Liver (tissue), 9 donors: ENCODE data around the gene OR52K1. TPM values are rescaled to one million over a fixed set of nuclear protein-coding genes. Genes with fewer than 3 reads are reported as not detected.

Experiments
- DNase-seq: peaks from one replicate; pipeline ENCODE4 v3.0.0-alpha.2; 2017; ENCODE audit warnings: low spot score
- H3K27ac ChIP-seq, 2 donors: one replicate each; pipeline ENCODE4 v1.7.0; 2013; ENCODE audit warnings: inconsistent platforms in 2 of 2, low read length in 2 of 2, control low read depth in 1 of 2, low read depth in 1 of 2, mild to moderate bottlenecking in 1 of 2
- H3K27me3 ChIP-seq, 4 donors: one replicate each; pipeline versions ENCODE4 v1.6.1 to v1.7.0; 2013; ENCODE audit warnings: low read length in 3 of 4, inconsistent platforms in 1 of 4, mild to moderate bottlenecking in 1 of 4, moderate library complexity in 1 of 4; ENCODE audit not compliant: control insufficient read depth in 4 of 4, insufficient read depth in 4 of 4
- H3K36me3 ChIP-seq, 4 donors: one replicate each; pipeline versions ENCODE4 v1.6.1 to v1.7.0; 2013; ENCODE audit warnings: low read length in 3 of 4, mild to moderate bottlenecking in 3 of 4, low read depth in 1 of 4, moderate library complexity in 1 of 4; ENCODE audit not compliant: control insufficient read depth in 4 of 4, insufficient read depth in 3 of 4
- H3K4me1 ChIP-seq, 4 donors: one replicate each; pipeline versions ENCODE4 v1.6.1 to v1.7.0; 2013; ENCODE audit warnings: low read length in 3 of 4, mild to moderate bottlenecking in 3 of 4, moderate library complexity in 1 of 4; ENCODE audit not compliant: control insufficient read depth in 4 of 4, insufficient read depth in 4 of 4
- H3K4me3 ChIP-seq, 3 donors: one replicate each; pipeline versions ENCODE4 v1.6.1 to v1.7.0; 2013; ENCODE audit warnings: low read length in 3 of 3, control low read depth in 1 of 3, low read depth in 1 of 3, mild to moderate bottlenecking in 1 of 3
- H3K9ac ChIP-seq, 2 donors: one replicate each; pipeline ENCODE4 v1.7.0; 2013; ENCODE audit warnings: low read length in 2 of 2, mild to moderate bottlenecking in 2 of 2, moderate library complexity in 2 of 2, control low read depth in 1 of 2, low read depth in 1 of 2
- H3K9me3 ChIP-seq, 4 donors: one replicate each; pipeline versions ENCODE4 v1.6.1 to v1.7.0; 2013; ENCODE audit warnings: low read length in 3 of 4; ENCODE audit not compliant: control insufficient read depth in 4 of 4
- ATF3 ChIP-seq: IDR thresholded peaks from 2 replicates; pipeline ENCODE4 v1.6.1; 2016; ENCODE audit warnings: antibody characterized with exemption
- CTCF ChIP-seq: fragments of 150-350 bp; IDR thresholded peaks from 2 replicates; pipeline ENCODE4 v1.5.1; 2017; ENCODE audit warnings: improper control_type of control experiment, low read depth, low read length; ENCODE audit not compliant: missing input control
- EGR1 ChIP-seq, 2 donors: IDR thresholded peaks; 2 replicates each; pipeline ENCODE4 v1.6.1; 2016 to 2018; ENCODE audit warnings: antibody characterized with exemption in 2 of 2, low read depth in 2 of 2
- FOXA1 ChIP-seq: IDR thresholded peaks from 2 replicates; pipeline ENCODE4 v1.6.1; 2016; ENCODE audit warnings: antibody characterized with exemption
- FOXA2 ChIP-seq: IDR thresholded peaks from 2 replicates; pipeline ENCODE4 v1.6.1; 2016; ENCODE audit warnings: antibody characterized with exemption
- GABPA ChIP-seq, 2 donors: IDR thresholded peaks in 1 of 2; conservative IDR thresholded peaks in 1 of 2; 2 replicates each; pipeline ENCODE4 v1.6.1; 2016; ENCODE audit warnings: antibody characterized with exemption in 2 of 2, mild to moderate bottlenecking in 1 of 2, moderate library complexity in 1 of 2
- HNF4A ChIP-seq, 2 donors: conservative IDR thresholded peaks; 2 replicates each; pipeline ENCODE4 v1.6.1; 2016; ENCODE audit warnings: antibody characterized with exemption in 2 of 2, mild to moderate bottlenecking in 2 of 2
- HNF4G ChIP-seq: IDR thresholded peaks from 2 replicates; pipeline ENCODE4 v1.6.1; 2016; ENCODE audit warnings: antibody characterized with exemption
- JUND ChIP-seq, 2 donors: IDR thresholded peaks; 2 replicates each; pipeline ENCODE4 v1.6.1; 2016; ENCODE audit warnings: antibody characterized with exemption in 2 of 2
- NR2F2 ChIP-seq: IDR thresholded peaks from 2 replicates; pipeline ENCODE4 v1.6.1; 2016; ENCODE audit warnings: antibody characterized with exemption
- RAD21 ChIP-seq, 2 donors: IDR thresholded peaks; 2 replicates each; pipeline ENCODE4 v1.6.1; 2016; ENCODE audit warnings: antibody characterized with exemption in 2 of 2, mild to moderate bottlenecking in 2 of 2
- RXRA ChIP-seq, 2 donors: IDR thresholded peaks; 2 replicates each; pipeline ENCODE4 v1.6.1; 2017 to 2018; ENCODE audit warnings: antibody characterized with exemption in 2 of 2, mild to moderate bottlenecking in 1 of 2
- SP1 ChIP-seq: IDR thresholded peaks from 2 replicates; pipeline ENCODE4 v1.6.1; 2018; ENCODE audit warnings: antibody characterized with exemption, mild to moderate bottlenecking
- TAF1 ChIP-seq: conservative IDR thresholded peaks from 2 replicates; pipeline ENCODE4 v1.6.1; 2016; ENCODE audit warnings: antibody characterized with exemption, mild to moderate bottlenecking
- YY1 ChIP-seq: IDR thresholded peaks from 2 replicates; pipeline ENCODE4 v1.6.1; 2016; ENCODE audit warnings: antibody characterized with exemption, mild to moderate bottlenecking
- WGBS: extraction: QIAGEN DNeasy Blood & Tissue Kit; methylation state at CpG from one replicate; pipeline ENCODE4 v1.1.7; 2013; 5-methylcytosine and 5-hydroxymethylcytosine counted together
- polyA plus RNA-seq, 2 donors: library from polyadenylated mRNA; stranded (reverse) in 1 of 2; unstranded in 1 of 2; fragments of 200-250 nt in 1 of 2; fragments of >200 nt in 1 of 2; fragmentation: Nextera tagmentation in 1 of 2; extraction: Ambion mirVana in 1 of 2; gene quantifications; one replicate each; pipeline versions ENCODE4 v1.2.1 to v1.2.3, GENCODE V29; 2013 to 2015
- total RNA-seq, 2 donors: library from RNA; depleted of rRNA; stranded (reverse); fragments of >200 nt; gene quantifications; one replicate each; pipeline ENCODE4 v1.2.3, GENCODE V29; 2014
- TF ChIP-seq, protein P1 (sequence below): IDR thresholded peaks from 2 replicates; pipeline ENCODE4 v1.6.1; 2016; ENCODE audit warnings: antibody characterized with exemption, mild to moderate bottlenecking
- TF ChIP-seq, protein P2 (sequence below): IDR thresholded peaks from 2 replicates; pipeline ENCODE4 v1.6.1; 2016; ENCODE audit warnings: antibody characterized with exemption
- TF ChIP-seq, protein P3 (sequence below): IDR thresholded peaks from 2 replicates; pipeline ENCODE4 v1.6.1; 2016; ENCODE audit warnings: antibody characterized with exemption
- donor health status: healthy.
- donor health status: healthy.
- donor health status: healthy.
- donor health status: healthy.
- donor health status: healthy.

The OR52K1 gene
- total and polyA plus RNA-seq, 4 donors = under 0.01 TPM; not detected in 3

DNA sequence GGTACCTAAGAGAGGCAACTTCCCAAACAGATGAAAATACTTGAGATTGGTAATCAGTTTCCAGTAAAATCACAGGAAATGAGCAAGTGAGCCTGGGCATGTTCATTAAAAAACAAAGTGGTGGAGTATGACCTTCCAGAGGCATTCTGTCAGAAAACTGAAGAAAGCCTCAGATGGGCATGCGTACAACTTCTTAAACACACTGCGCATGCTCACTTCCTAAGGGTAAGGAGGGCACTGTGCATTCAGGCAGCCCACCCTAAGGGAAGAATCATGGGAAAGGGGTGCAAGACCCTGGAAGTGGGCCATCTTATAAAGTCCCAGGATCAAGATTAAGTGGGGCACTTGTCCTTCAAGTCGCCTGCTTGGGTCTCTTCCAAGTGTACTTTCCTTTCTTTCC lies 29.3 kb upstream of the OR52K1 start:
- TF ChIP-seq FOXA1 (no peak), SP1 (no peak), GABPA (IDR thresholded peaks at IDR 0.05 in 1 of 2, conservative IDR thresholded peaks at IDR 0.05 in 1 of 2) (no peak), JUND (IDR thresholded peaks at IDR 0.05) (no peak), FOXA2 (no peak), ATF3 (no peak), EGR1 (IDR thresholded peaks at IDR 0.05; ENCODE audit: low read depth in 2 of 2) (no peak), YY1 (no peak), HNF4G (no peak), RXRA (IDR thresholded peaks at IDR 0.05) (no peak), CTCF (no peak), NR2F2 (no peak), TAF1 (no peak), RAD21 (IDR thresholded peaks at IDR 0.05) (no peak), HNF4A (conservative IDR thresholded peaks at IDR 0.05) (no peak)
- TF ChIP-seq, protein P1, sequence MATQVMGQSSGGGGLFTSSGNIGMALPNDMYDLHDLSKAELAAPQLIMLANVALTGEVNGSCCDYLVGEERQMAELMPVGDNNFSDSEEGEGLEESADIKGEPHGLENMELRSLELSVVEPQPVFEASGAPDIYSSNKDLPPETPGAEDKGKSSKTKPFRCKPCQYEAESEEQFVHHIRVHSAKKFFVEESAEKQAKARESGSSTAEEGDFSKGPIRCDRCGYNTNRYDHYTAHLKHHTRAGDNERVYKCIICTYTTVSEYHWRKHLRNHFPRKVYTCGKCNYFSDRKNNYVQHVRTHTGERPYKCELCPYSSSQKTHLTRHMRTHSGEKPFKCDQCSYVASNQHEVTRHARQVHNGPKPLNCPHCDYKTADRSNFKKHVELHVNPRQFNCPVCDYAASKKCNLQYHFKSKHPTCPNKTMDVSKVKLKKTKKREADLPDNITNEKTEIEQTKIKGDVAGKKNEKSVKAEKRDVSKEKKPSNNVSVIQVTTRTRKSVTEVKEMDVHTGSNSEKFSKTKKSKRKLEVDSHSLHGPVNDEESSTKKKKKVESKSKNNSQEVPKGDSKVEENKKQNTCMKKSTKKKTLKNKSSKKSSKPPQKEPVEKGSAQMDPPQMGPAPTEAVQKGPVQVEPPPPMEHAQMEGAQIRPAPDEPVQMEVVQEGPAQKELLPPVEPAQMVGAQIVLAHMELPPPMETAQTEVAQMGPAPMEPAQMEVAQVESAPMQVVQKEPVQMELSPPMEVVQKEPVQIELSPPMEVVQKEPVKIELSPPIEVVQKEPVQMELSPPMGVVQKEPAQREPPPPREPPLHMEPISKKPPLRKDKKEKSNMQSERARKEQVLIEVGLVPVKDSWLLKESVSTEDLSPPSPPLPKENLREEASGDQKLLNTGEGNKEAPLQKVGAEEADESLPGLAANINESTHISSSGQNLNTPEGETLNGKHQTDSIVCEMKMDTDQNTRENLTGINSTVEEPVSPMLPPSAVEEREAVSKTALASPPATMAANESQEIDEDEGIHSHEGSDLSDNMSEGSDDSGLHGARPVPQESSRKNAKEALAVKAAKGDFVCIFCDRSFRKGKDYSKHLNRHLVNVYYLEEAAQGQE = no peak
- TF ChIP-seq, protein P2, sequence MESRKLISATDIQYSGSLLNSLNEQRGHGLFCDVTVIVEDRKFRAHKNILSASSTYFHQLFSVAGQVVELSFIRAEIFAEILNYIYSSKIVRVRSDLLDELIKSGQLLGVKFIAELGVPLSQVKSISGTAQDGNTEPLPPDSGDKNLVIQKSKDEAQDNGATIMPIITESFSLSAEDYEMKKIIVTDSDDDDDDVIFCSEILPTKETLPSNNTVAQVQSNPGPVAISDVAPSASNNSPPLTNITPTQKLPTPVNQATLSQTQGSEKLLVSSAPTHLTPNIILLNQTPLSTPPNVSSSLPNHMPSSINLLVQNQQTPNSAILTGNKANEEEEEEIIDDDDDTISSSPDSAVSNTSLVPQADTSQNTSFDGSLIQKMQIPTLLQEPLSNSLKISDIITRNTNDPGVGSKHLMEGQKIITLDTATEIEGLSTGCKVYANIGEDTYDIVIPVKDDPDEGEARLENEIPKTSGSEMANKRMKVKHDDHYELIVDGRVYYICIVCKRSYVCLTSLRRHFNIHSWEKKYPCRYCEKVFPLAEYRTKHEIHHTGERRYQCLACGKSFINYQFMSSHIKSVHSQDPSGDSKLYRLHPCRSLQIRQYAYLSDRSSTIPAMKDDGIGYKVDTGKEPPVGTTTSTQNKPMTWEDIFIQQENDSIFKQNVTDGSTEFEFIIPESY = no peak
- TF ChIP-seq, protein P3, sequence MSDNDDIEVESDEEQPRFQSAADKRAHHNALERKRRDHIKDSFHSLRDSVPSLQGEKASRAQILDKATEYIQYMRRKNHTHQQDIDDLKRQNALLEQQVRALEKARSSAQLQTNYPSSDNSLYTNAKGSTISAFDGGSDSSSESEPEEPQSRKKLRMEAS = no peak
- H3K4me1 ChIP-seq = no peaks in the 10 kb centered on the region
- no peaks in the 10 kb centered on the region for H3K36me3 ChIP-seq
- H3K27me3 ChIP-seq = no peaks in the 10 kb centered on the region
- H3K4me3 ChIP-seq = no peak overlapping the region
- H3K9me3 ChIP-seq = no peaks in the 10 kb centered on the region
- no peak overlapping the region for H3K27ac ChIP-seq
- DNase-seq = no peak
- WGBS = 60% methylated on average over 3 of the region's 3 CpGs
- H3K9ac ChIP-seq = no peak overlapping the region
